Mesothelial cell of epicardium (in vitro differentiated cells): ENCODE results near the gene RUNX1. TPM values are rescaled to one million over a fixed set of nuclear protein-coding genes. Genes with fewer than 3 reads are reported as not detected.

ENCODE experiments used
- DNase-seq, 2 experiments: peaks; one replicate each; pipeline ENCODE4 v3.0.0; 2021; ENCODE audit warnings: low spot score in 2 of 2; ENCODE audit not compliant: unreplicated experiment in 2 of 2
- H3K27ac Mint-ChIP-seq: 2 replicates; pipeline ENCODE4 v1.8.0; 2021; ENCODE audit warnings: mixed read lengths
- H3K27me3 Mint-ChIP-seq: 2 replicates; pipeline ENCODE4 v1.8.0; 2021; ENCODE audit warnings: low read depth, mixed read lengths
- H3K36me3 Mint-ChIP-seq: 2 replicates; pipeline ENCODE4 v1.8.0; 2021; ENCODE audit warnings: mixed read lengths
- H3K4me1 Mint-ChIP-seq: 2 replicates; pipeline ENCODE4 v1.8.0; 2021; ENCODE audit warnings: mixed read lengths
- H3K4me3 Mint-ChIP-seq: 2 replicates; pipeline ENCODE4 v1.8.0; 2021; ENCODE audit warnings: mild to moderate bottlenecking, moderate library complexity, mixed read lengths
- H3K9me3 Mint-ChIP-seq: 2 replicates; pipeline ENCODE4 v1.8.0; 2021; ENCODE audit warnings: mixed read lengths
- total RNA-seq: library from RNA; stranded (reverse); gene quantifications from 3 replicates; pipeline ENCODE4 v1.2.1, GENCODE V29; 2021
- TF ChIP-seq, protein P1 (sequence below): fragments of 200-600 bp; sonication (generic); IDR thresholded peaks from one replicate; pipeline ENCODE4 v1.5.0; 2021; ENCODE audit warnings: antibody characterized with exemption; ENCODE audit not compliant: unreplicated experiment

Gene RUNX1
- total RNA-seq, 1 donor from 2014 or later = 41.2 TPM

DNA sequence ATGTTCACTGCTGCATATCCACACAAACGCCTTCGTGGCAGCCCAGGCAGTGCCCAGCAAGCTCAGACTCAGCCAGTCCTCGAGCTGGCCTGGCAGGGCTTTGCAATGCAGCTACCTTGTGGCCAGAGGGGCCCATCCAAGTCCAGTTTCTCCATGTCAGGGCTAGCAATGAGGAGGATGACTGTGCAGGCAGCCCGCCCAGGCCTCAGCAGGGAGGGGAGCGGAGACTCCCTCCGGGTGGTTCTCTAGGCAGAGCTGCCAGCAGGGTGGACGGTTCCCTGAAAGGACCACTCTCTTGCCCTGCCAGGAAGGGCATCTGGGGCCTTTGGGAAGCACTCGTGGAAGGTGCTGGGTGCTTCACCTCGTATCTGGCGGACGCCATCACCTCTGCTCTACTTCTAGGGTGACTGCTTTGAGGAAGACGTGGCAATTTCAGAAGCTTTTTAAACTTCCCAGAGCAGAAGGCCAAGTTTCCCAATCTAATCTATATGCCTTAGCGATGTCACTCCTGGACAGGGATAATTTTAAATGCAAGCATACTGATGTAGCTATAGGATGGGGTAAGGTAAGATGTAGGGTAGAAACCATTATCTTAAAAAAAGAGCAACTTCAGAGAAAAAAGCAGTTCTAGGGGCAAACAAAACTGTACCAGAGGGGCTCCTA is 56.2 kb downstream of the RUNX1 start:
- peaks cover 6% of the 10 kb centered on the region for H3K27me3 Mint-ChIP-seq
- no peak overlapping the region for H3K4me3 Mint-ChIP-seq
- H3K4me1 Mint-ChIP-seq = peaks cover 9% of the 10 kb centered on the region
- TF ChIP-seq, protein P1, sequence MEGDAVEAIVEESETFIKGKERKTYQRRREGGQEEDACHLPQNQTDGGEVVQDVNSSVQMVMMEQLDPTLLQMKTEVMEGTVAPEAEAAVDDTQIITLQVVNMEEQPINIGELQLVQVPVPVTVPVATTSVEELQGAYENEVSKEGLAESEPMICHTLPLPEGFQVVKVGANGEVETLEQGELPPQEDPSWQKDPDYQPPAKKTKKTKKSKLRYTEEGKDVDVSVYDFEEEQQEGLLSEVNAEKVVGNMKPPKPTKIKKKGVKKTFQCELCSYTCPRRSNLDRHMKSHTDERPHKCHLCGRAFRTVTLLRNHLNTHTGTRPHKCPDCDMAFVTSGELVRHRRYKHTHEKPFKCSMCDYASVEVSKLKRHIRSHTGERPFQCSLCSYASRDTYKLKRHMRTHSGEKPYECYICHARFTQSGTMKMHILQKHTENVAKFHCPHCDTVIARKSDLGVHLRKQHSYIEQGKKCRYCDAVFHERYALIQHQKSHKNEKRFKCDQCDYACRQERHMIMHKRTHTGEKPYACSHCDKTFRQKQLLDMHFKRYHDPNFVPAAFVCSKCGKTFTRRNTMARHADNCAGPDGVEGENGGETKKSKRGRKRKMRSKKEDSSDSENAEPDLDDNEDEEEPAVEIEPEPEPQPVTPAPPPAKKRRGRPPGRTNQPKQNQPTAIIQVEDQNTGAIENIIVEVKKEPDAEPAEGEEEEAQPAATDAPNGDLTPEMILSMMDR = no peak
- no peaks in the 10 kb centered on the region for H3K36me3 Mint-ChIP-seq
- no peak for DNase-seq
- no peak overlapping the region for H3K27ac Mint-ChIP-seq
- no peaks in the 10 kb centered on the region for H3K9me3 Mint-ChIP-seq

DNA sequence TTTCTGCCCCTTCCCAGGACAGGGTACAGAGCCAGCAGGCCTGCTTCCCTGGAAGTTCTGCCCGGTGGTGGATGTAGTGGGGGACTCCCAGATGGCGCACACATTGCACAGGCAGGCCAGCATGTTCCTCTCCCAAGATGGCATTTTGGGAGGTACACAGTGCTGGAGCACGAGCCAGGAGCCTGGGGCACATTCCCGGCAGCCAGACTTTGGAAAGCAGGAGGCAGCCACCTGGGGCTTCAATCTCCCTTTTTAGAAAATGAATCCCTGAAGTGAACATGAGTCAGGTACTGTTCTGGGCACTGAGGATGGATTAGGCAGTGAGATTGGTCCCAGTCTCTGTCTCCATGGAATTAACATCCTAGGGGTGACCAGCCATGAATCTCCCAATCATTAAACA is 56.9 kb downstream of the RUNX1 start:
- no peak overlapping the region for H3K27ac Mint-ChIP-seq
- DNase-seq = no peak
- H3K27me3 Mint-ChIP-seq = peaks cover 12% of the 10 kb centered on the region
- TF ChIP-seq, protein P1 = no peak
- no peaks in the 10 kb centered on the region for H3K36me3 Mint-ChIP-seq
- no peaks in the 10 kb centered on the region for H3K9me3 Mint-ChIP-seq
- H3K4me3 Mint-ChIP-seq = no peak overlapping the region
- H3K4me1 Mint-ChIP-seq = peaks cover 13% of the 10 kb centered on the region

DNA sequence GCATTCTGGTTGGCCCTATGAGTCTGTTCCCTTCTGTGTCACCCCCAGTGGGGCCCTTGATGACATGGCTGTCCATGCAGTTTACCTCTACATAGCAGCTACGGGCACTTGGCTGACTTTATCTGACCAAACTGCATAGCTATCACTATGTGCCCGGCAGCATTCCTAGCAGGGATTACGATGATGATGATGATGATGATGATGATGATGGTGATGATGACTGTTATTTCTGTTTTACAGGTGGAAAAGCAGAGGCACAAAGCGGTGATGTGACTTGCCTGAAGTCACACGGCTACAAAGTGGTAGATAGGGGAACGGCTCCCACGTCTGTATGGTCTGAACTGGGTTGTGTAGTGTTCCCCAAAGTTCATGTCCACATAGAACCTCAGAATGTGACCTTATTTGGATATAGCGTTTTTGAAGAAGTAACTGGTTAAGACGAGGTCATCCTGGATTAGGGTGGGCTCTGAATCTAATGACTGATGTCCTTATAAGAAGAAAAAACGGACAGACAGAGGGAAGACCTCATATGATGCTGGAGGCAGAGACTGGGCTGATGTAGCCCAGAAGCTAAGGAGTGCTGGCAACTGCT is 57.6 kb downstream of the RUNX1 start:
- Mint-ChIP-seq H3K4me3 (no peak overlapping the region), H3K4me1 (peaks cover 12% of the 10 kb centered on the region), H3K36me3 (no peaks in the 10 kb centered on the region), H3K27ac (no peak overlapping the region), H3K9me3 (no peaks in the 10 kb centered on the region), H3K27me3 (peaks cover 15% of the 10 kb centered on the region)
- no peak for DNase-seq
- TF ChIP-seq, protein P1 = no peak

DNA sequence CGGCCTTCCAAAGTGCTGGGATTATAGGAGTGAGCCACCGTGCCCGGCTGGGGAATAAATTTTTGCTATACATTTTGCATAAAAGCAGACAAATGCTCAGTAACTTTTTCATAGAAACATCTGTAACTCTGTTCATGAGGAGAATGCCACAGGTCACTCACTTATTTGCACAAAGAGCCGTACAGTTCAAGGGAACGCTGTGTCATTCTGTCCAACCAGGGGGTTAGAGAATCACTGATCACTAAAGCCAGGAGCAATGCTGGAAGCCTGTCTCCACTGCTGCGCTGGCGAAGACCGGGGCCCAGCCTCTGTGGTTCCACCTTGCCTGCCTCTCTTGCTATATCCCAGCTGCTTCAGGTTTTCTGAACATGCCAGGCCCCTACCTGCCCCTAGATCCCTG is 58.3 kb downstream of the RUNX1 start:
- no peak for DNase-seq
- no peak overlapping the region for H3K4me3 Mint-ChIP-seq
- no peaks in the 10 kb centered on the region for H3K36me3 Mint-ChIP-seq
- no peak overlapping the region for H3K27ac Mint-ChIP-seq
- TF ChIP-seq, protein P1 = no peak
- H3K9me3 Mint-ChIP-seq = no peaks in the 10 kb centered on the region
- H3K4me1 Mint-ChIP-seq = peaks cover 6% of the 10 kb centered on the region
- H3K27me3 Mint-ChIP-seq = peaks cover 20% of the 10 kb centered on the region

DNA sequence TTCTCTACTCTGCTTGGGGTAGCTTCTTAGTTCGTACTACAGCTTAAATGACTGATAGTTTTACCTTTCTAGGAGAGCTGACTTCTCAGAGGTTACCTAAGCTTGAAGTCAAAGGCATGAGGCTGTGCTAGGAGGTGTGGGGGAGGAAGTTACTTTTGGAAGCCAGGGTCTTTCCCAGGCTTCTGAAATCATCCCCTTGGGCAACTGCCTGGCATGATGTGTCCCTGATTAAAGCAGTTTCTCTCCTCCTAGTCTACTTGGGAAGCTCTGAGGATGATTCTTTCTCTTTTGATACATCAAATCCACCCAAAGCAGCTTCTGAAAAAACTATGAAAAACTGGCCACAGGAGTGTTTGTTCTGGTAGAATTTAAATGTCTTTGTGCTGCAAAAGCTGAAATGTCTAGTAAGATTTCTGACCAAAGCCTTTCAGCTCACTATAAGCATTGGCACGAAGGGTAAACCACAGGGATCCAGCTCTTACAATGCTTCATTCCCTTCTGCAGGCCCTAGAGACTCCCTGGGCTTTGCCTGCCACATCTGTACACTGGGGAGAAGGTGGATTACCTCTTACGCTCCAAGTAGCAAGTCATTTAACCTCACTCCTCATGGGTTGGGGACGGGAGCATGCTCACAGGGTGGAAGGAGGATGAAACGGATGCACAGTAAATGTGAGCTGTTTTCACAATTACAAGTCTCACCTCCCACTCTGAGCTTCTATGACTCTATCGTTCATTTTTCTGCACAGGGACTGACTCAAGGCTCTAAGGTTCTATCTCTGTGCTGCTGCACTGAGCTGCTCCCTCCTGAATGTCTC is 59.6 kb downstream of the RUNX1 start:
- Mint-ChIP-seq H3K36me3 (no peaks in the 10 kb centered on the region), H3K9me3 (no peaks in the 10 kb centered on the region), H3K4me3 (no peak overlapping the region), H3K27ac (no peak overlapping the region), H3K4me1 (peaks cover 6% of the 10 kb centered on the region), H3K27me3 (peaks cover 20% of the 10 kb centered on the region)
- DNase-seq = no peak
- TF ChIP-seq, protein P1 = no peak
